HG03521 (cell line): ENCODE measurements around the gene FCRLB.
"Not testable (repeated sequence)": the region's sequence is repeated elsewhere in the genome, so short reads cannot be mapped to it uniquely, and the experiment has no call there.

Source experiments
- ATAC-seq: cut with Tn5 transposase; IDR thresholded peaks from one replicate; pipeline ENCODE4 v1.9.1; 2021; ENCODE audit warnings: mild to moderate bottlenecking, moderate library complexity; ENCODE audit not compliant: unreplicated experiment

The FCRLB gene

GRCh38 chr1:161718559-161719324, 2.6 kb upstream of the FCRLB start:
- no peak for ATAC-seq

- ATAC-seq, result no peak
These were observed 2.1 kb upstream of the FCRLB start for GRCh38 chr1:161719325-161719611.

DNA sequence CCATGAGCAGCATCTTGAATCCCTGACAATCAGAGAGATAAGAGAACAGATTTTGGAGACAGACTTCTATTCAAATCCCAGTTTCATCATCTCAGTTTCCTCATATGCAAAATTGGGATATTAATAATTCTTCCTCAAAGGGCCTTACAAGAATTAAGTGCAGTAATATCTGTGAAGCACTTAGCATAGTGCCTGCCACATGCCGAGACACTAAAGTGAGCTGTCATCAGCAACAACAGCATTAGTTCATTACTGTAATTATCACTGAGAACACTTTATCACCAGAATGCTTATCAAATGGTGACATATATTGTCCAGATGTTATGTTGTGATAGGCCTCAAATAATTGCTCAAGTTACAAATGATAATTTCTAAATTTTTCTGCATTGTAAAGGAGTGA, 922 bp upstream of the FCRLB start:
- ATAC-seq, result no peak

- ATAC-seq, result no peak
These were observed 497 bp downstream of the FCRLB start for GRCh38 chr1:161721738-161722343.

GRCh38 chr1:161722406-161722805, 1.1 kb downstream of the FCRLB start:
- ATAC-seq, result no peak

DNA sequence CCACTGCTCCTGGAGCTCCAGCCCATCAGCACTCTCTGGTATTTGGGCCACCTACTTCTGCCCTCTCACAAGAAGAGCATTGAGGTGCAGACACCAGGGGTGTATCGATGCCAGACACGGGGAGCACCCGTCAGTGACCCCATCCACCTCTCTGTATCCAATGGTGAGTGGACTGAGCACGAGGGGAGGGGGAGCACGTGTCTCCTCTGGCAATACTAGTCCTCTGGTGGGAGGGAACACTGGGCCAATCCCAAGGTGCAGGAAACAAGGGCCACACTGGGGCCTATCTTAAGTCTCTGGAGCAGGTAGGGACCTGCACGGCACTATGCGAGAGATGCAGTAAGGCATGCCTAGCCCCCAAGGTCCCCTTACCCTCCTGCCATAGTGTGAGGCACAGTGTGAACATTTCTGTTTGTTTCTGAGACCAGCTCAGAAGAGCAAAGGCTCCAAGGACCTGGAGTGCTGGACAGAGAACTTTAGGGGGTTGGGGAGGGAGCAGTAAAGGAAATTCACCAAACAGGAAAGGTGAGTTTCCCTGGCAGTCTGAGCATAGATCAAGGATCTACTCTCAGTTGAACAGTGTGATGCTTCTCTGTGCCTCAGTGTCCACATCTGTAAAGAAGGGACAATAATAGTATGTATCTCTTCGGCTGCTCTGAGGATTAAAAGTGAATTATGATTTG, 2.3 kb downstream of the FCRLB start:
- no peak for ATAC-seq

DNA sequence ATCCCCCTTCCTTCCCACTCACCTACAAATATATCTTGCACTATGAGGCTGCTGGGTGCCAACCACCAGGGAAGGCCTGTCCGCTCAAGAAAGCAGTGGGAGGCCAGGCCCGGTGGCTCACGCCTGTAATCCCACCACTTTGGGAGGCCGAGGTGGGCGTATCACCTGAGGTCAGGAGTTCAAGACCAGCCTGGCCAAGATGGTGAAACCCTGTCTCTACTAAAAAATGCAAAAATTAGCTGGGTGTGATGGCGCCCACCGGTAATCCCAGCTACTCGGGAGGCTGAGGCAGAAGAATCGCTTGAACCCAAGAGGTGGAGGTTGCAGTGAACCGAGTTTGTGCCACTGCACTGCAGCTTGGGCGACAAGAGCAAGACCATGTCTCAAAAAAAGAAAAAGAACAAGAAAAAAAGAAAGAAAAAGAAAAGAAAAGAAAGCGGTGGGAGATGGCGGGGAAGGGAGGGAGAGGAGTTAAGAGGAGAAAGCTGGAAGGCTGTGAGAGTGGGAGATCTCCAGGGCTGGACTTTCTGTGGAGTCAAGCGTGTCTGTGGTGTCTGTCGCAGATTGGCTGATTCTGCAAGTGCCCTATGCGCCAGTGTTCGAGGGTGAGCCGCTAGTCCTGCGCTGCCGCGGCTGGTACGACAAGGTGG, 4.0 kb downstream of the FCRLB start:
- ATAC-seq, result not testable (repeated sequence)

DNA sequence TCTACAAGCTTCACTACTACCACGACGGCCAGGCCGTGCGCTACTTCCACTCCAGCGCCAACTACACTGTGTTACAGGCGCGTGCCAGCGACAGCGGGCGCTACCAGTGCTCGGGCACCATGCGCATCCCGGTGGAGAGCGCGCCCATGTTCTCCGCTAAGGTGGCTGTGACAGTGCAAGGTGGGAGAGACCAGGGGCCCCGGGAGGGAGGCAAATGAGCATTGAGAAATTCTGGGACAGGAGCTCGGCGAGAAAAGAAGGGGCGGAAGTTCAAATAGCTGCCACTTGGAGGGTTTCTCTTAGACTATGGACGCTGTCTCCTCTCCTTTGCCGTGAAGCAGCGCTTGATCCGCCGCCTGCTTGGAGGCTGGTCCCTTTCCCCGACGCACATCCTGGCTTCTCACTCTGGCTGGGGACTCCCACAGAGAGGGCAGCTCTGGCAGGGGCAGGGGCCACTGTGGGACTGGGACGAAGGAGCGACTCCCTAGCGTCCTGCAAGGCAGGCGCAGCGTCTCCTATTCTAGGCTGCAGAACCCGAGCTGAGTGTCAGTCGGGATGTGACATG, 4.6 kb downstream of the FCRLB start:
- peak; percentile 15 for ATAC-seq

- ATAC-seq, result peak; percentile 63
These were observed 5.3 kb downstream of the FCRLB start for GRCh38 chr1:161726473-161727255.

DNA sequence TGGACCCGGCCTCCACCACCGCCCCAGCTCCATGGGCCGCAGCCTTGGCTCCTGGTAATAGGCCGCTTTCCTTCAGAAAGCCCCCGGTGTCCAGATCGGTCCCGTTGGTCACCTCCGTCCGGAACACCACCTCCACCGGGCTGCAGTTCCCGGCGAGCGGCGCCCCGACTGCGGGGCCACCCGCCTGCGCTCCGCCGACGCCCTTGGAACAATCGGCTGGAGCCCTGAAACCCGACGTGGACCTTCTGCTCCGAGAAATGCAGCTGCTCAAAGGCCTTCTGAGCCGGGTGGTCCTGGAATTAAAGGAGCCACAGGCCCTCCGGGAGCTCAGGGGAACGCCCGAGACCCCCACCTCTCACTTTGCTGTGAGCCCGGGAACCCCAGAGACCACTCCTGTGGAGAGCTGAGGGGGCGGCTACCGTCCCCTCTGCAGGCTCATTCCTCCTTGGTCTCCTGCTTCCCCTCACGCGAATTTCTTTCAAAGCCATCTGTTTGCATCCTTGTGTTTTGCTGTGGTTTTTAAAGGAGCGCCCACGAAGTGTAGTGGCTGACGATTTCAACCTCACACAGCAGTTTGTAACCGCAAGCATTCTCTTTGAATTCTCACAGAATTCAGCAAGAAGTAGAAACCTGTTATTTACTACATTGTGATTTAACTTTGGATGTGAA, 6.0 kb downstream of the FCRLB start:
- ATAC-seq, result peak; percentile 7

DNA sequence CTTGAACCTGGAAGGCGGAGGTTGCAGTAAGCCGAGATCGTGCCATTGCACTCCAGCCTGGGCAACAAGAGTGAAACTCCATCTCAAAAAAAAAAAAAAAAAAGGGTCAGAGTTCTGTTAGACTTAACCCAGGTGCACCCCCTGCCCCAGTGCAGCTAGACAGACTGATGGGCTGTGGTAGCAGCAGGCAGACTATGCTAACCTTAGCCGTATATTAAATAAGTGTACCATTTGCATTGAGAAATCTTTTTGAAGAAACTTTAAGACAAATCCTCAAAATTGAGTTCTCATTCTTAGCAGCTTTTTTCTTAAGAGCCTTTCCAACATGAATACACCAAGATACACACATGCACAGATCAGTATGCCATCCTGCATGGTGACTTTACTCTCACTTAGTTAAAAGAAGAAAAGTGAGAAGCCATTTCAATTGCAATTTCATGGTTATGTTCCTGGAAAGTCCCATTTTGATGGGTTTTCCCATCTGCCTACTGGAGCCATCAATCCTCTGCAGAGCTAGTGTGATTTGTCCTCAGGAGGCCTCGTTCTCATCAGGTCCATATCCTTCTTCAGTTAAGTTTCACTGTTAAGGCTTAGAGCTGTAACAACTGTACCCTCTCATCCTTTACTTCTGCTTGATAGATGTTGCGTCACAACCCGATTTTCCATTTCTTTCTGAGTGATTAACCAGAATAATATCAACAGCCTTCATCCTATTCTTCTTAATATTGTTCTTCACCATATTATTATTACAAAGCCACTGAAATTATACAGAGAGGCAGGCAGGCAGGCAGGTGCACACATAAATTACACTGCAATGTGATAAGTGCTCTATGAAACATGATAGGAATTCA, 7.3 kb downstream of the FCRLB start:
- ATAC-seq, result no peak

GRCh38 chr1:161730050-161730564, 8.8 kb downstream of the FCRLB start:
- ATAC-seq, result no peak

DNA sequence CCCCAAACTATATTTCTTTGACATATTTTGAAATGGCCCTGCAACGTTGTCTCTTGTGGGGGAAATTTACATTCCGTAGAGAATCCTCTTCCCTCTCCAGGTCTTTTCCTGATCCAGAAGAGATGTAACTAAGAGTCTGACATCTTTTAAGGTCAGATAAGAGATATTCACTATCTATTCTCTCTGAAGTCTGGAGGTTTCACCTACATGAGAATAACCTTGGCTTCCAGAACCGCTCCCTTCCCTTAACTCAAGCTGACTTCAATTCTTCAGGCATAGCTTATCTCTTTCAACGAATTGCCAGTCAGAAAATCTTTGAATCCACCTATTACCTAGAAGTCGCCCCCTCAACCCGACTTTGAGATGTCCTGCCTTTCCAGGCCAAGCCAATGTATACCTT, 9.9 kb downstream of the FCRLB start:
- ATAC-seq, result no peak

DNA sequence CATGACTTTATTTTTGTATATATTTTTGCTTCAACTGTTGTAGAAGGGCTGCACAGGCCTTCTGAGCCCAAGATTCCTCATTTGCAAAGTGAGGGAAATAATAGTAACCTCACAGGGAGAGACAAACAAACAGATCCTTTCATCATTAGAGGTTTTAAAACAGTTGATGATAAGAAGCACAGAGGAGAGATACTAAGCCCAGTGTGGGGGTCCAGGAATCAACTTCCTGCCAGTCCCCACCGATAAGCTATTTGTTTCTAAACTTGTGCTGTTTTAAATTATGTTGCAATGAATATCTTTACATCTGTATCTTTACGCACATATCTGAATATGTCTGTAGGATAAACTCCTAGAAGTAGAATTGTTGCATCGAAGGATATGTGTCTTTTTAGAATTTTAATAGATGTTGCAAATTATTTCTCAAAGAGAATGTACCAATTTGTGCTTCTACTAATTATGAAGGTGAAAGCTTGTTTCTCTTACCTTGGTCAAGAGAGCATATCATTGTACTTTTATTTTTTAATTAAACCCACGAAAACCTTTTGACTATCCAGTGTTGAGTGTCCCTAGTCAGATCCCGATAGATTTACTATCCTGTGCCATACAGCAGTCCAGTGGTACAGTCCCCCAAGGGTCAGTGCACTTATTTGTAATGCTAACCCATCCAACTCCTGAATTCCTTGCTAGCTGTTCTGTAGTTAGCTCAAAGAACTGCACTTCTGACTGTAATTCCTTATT, 10.8 kb downstream of the FCRLB start:
- no peak for ATAC-seq

DNA sequence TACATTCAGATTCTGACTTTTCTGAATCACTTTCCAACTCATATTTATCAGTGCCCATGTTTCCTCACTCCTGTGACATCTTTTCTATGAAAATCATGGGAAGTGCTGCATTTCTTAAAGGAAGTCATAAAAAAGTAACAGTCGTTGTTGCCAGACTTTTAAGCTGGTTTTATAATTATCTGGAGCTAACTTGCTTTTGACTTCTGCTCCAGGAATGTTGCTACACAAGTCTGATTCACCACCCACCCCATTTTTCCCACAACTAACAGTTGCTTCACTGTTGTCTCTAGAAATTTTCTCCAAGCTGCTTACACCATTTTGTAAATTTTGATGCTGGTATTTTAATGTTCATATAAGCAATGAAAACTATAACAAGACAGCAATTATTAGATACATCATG, 12.2 kb downstream of the FCRLB start:
- ATAC-seq, result no peak

GRCh38 chr1:161735837-161736236, 14.5 kb downstream of the FCRLB start:
- no peak for ATAC-seq

DNA sequence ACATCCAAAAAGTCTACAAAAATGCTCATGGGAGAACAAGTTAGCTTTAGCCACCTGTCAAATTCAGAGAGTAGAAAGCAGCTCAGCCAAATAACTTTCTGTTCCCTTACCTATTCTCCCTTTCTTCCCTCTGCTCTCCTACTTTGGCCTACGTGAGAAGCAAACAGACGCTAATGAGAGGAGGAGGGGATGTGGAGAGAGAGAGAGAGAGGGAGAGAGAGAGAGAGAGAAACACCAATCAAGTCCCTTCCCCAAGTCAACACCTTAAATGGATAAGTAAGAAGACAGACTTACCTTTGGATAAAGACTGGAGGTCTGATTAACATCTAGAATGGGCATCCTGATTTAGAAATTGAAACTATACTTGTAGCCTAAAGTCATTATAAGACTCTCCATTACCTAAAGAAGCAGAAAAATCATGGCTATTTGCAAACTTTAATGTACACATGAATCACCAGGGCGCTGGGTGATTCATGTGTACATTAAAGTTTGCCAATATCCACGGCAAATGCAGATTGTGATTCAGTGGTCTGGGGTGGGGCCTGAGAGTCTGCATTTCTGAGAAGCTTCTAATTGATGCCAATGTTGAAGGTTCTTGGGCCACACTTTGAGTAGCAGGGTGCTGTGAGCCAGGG, 15.1 kb downstream of the FCRLB start:
- ATAC-seq, result no peak

- no peak for ATAC-seq
These were observed 16.3 kb downstream of the FCRLB start for GRCh38 chr1:161737625-161738024.
